HG02870 (cell line): ENCODE measurements around the gene MAPK12.

Source experiments
- ATAC-seq: cut with Tn5 transposase; IDR thresholded peaks from one replicate; pipeline ENCODE4 v1.9.1; 2021; ENCODE audit warnings: mild to moderate bottlenecking, moderate library complexity; ENCODE audit not compliant: unreplicated experiment

MAPK12 gene

GRCh38 chr22:50299785-50300619 is 38.5 kb upstream of the MAPK12 start:
- no peak for ATAC-seq

- no peak for ATAC-seq
Measured at GRCh38 chr22:50298937-50299784, 37.7 kb upstream of the MAPK12 start.

DNA sequence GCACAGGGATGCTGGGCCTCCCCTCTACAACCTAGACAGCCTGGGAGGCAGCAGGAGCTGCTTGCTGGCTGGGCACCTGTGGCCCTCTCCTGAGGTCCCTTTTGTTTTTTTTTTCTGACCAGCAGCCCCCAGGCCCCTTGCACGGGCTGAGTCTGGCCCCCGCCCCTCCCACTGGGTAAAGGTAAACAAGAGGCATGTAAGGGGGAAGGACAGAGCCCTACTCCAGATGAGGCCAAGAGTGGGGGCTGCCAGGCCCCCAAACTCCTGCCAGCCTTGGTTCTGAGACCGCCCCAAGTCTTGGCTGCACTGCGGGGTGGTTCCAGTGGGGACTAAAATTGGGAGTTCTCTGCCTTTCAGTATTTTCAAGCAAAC is 36.8 kb upstream of the MAPK12 start:
- no peak for ATAC-seq

- no peak for ATAC-seq
Measured at GRCh38 chr22:50297510-50298265, 36.2 kb upstream of the MAPK12 start.

DNA sequence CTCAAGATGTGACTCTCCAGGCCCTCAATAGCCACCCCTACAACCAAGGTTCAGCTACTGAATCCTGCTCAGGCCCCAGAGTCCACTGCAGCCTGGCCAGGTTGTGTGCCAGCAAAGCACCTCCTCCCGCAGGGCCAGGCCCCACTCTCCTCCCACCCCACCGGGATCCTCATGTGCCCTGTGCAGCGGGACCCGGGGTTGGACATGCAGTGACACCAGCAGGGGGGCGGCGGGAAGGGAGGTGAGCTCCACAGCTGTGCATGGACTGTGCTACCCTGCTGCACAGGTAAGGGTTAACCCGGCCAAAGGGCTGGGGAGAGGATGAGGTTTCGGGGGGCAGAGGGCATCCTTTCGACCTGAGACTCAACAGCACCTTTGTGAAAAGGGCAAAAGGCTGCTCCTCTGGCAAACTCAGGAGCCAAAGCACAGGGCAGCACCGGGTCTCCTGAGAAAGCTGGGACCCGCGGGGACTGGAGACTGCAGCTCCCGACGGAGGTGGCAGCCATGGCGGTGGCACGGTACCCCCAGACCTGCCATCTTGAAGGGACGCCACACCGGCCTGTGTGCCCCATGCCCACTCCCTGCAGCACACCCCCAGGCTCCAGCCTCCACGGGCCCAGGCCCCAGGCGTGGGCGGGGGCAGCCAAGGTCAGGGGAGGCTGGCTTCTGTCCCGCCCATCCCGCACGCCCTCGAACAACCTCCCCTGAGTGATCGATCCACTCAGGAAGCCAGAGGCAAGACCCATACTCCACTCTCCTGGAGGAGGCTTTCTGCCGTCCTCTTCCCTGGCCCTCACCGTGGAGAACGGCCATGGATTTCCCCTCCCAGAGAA is 35.4 kb upstream of the MAPK12 start:
- no peak for ATAC-seq

DNA sequence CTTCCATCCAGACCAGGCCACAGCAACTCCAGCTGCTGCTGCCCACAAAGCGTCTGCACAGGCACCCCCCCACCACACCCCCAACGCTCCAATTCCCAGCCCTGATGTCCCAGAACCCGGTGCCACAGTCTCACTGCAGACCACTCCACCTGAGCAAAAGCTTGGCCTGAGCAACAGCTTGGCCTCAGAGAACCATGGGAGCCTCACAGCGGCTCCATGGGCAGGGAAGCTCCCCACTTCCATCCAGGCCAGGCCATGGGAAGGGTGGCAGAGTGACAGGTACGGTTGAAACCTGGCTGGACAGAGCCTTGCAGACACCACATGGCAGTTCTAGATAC is 32.8 kb upstream of the MAPK12 start:
- no peak for ATAC-seq

- no peak for ATAC-seq
Measured at GRCh38 chr22:50293441-50294318, 32.2 kb upstream of the MAPK12 start.

- ATAC-seq = no peak
Measured at GRCh38 chr22:50292643-50293440, 31.4 kb upstream of the MAPK12 start.

GRCh38 chr22:50289942-50290630 is 28.6 kb upstream of the MAPK12 start:
- no peak for ATAC-seq

- no peak for ATAC-seq
Measured at GRCh38 chr22:50289151-50289941, 27.9 kb upstream of the MAPK12 start.

DNA sequence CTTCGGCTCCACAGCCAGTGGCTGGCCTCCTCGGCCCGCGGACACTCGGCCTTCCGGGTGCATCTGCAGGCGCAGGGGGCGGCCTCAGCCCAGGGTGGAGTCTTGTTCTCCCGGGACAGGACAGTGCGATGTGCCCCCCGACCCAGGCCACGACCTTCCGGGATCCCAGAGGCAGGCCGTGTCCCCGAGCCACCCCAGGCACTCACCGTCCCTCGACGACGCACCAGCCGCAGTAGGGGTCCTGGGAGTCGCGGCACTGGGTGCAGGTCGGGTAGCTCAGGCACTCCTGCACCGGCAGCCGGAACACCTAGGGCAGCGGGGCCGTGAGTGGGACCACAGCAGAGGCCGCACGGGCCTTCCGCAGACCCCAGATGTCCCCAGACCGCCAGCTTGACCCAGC is 26.2 kb upstream of the MAPK12 start:
- no peak for ATAC-seq

DNA sequence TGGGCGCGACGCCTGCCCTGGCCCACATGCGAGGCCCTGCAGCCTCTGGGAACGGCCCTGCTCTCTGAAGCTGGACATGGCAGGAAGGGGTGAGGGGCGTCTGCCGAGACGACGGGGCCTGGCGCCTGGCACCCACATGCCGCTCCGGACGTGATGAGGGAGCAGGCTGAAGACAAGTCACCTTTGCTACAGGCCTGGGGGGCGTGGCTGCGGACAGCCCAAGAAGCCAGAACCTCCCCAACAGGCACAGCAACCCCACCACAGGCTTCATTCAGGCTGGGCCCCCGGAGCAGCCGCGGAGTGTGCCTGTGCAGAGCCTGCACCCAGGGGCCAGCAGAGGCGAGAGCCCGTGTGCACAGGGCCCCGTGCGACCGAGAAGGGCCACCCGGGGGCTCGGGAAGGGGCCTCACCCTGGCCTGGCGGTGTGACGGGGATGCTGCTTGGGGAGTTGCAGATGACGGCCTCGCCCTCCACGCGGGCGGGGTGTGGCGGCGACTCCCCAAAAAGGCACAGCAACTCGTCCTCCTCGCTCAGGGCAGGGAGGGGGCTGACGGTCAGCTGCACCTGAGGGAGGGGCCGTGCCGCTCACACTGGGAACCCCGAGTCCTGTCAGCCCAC is 25.3 kb upstream of the MAPK12 start:
- no peak for ATAC-seq

GRCh38 chr22:50286275-50286674 is 24.8 kb upstream of the MAPK12 start:
- no peak for ATAC-seq

GRCh38 chr22:50285568-50286229 is 24.2 kb upstream of the MAPK12 start:
- no peak for ATAC-seq

GRCh38 chr22:50284479-50284878 is 23.0 kb upstream of the MAPK12 start:
- ATAC-seq = no peak

GRCh38 chr22:50283821-50284220 is 22.3 kb upstream of the MAPK12 start:
- ATAC-seq = no peak
